Tibial nerve (tissue), 4 donors: ENCODE results near the gene METTL22.

Experiments used
- CTCF ChIP-seq, 5 experiments: fragments of 200-600 bp in 3 of 5; fragments of 450-650 bp in 2 of 5; sonication (generic) in 3 of 5; IDR thresholded peaks; one replicate each; pipeline ENCODE4 v1.5.1; 2016 to 2019; ENCODE audit warnings: antibody characterized with exemption in 5 of 5, mild to moderate bottlenecking in 3 of 5, moderate library complexity in 2 of 5
- EP300 ChIP-seq, 2 donors: sonication (generic); formaldehyde crosslinking; IDR thresholded peaks; one replicate each; pipeline ENCODE4 v1.6.1; 2017; ENCODE audit warnings: antibody characterized with exemption in 2 of 2, mild to moderate bottlenecking in 1 of 2
- POLR2A ChIP-seq, 2 donors: fragments of 450-650 bp; IDR thresholded peaks; one replicate each; pipeline ENCODE4 v1.6.1; 2017; ENCODE audit warnings: antibody characterized with exemption in 2 of 2, mild to moderate bottlenecking in 2 of 2, moderate library complexity in 2 of 2

GRCh38 chr16:8572919-8573724 lies 48.4 kb upstream of the METTL22 start:
- TF ChIP-seq CTCF (IDR thresholded peaks at IDR 0.05) (peak in 4 of 5 experiments; percentile 40 to 55 (median 44)), POLR2A (IDR thresholded peaks at IDR 0.05) (no peak), EP300 (IDR thresholded peaks at IDR 0.05) (no peak)
